HCEC 1CT (cell line): ENCODE data around the gene PREX1.
"Not testable (repeated sequence)": the region's sequence is repeated elsewhere in the genome, so short reads cannot be mapped to it uniquely, and the experiment has no call there.

Experiments used
- DNase-seq: peaks from one replicate; pipeline ENCODE4 v3.0.0-alpha.2; 2017

PREX1 gene

GRCh38 chr20:48827855-48828733, at the start of gene PREX1:
TSS of gene PREX1 (minus strand) at chr20:48827999. CDS start at chr20:48827860, 139 bp downstream.
- DNase-seq = peak; percentile 49

- no peak for DNase-seq
These were observed 49.5 kb upstream of the PREX1 start for GRCh38 chr20:48877304-48877703.

- peak; percentile 67 for DNase-seq
These were observed 48.1 kb upstream of the PREX1 start for GRCh38 chr20:48875914-48876240.

GRCh38 chr20:48875233-48875913, 47.6 kb upstream of the PREX1 start:
- DNase-seq = no peak

GRCh38 chr20:48869442-48869841, 41.6 kb upstream of the PREX1 start:
- not testable (repeated sequence) for DNase-seq

GRCh38 chr20:48866936-48867335, 39.1 kb upstream of the PREX1 start:
- DNase-seq = no peak

- no peak for DNase-seq
These were observed 37.0 kb upstream of the PREX1 start for GRCh38 chr20:48864738-48865318.

GRCh38 chr20:48864254-48864653, 36.5 kb upstream of the PREX1 start:
- DNase-seq = no peak

GRCh38 chr20:48862279-48862678, 34.5 kb upstream of the PREX1 start:
- no peak for DNase-seq

GRCh38 chr20:48861444-48861843, 33.6 kb upstream of the PREX1 start:
- DNase-seq = no peak

GRCh38 chr20:48858075-48858790, 30.4 kb upstream of the PREX1 start:
- no peak for DNase-seq

GRCh38 chr20:48856130-48856529, 28.3 kb upstream of the PREX1 start:
- no peak for DNase-seq

GRCh38 chr20:48855046-48855445, 27.2 kb upstream of the PREX1 start:
- DNase-seq = no peak

GRCh38 chr20:48852609-48853008, 24.8 kb upstream of the PREX1 start:
- DNase-seq = no peak

- DNase-seq = no peak
These were observed 23.8 kb upstream of the PREX1 start for GRCh38 chr20:48851579-48851978.

- DNase-seq = no peak
These were observed 23.1 kb upstream of the PREX1 start for GRCh38 chr20:48850977-48851299.

GRCh38 chr20:48850257-48850976, 22.6 kb upstream of the PREX1 start:
- DNase-seq = no peak

- DNase-seq = no peak
These were observed 22.0 kb upstream of the PREX1 start for GRCh38 chr20:48849779-48850178.

GRCh38 chr20:48849299-48849698, 21.5 kb upstream of the PREX1 start:
- no peak for DNase-seq

- no peak for DNase-seq
These were observed 19.9 kb upstream of the PREX1 start for GRCh38 chr20:48847498-48848205.

- DNase-seq = no peak
These were observed 19.0 kb upstream of the PREX1 start for GRCh38 chr20:48846516-48847492.
